ENCODE data around the gene SDK1. TPM values are rescaled to one million over a fixed set of nuclear protein-coding genes. Genes with fewer than 3 reads are reported as not detected.
A peak's percentile ranks its signal among the peaks of the same experiment; 100 is the strongest.

Gene SDK1
- total RNA-seq, 1 donor from 2014 or later = 37.6 TPM

GRCh38 chr7:4000139-4000538 lies 699.1 kb downstream of the SDK1 start:
- H3K4me3 Mint-ChIP-seq (ENCODE audit: low read depth) = no peak overlapping the region
- H3K27ac Mint-ChIP-seq = no peak overlapping the region
- H3K27me3 Mint-ChIP-seq = no peaks in the 10 kb centered on the region
- peaks cover 3% of the 10 kb centered on the region for H3K4me1 Mint-ChIP-seq (ENCODE audit: low read depth)
- H3K36me3 Mint-ChIP-seq (ENCODE audit: insufficient read depth) = peaks cover 2% of the 10 kb centered on the region
- H3K9me3 Mint-ChIP-seq (ENCODE audit: low read depth) = no peaks in the 10 kb centered on the region
- TF ChIP-seq, protein P1, sequence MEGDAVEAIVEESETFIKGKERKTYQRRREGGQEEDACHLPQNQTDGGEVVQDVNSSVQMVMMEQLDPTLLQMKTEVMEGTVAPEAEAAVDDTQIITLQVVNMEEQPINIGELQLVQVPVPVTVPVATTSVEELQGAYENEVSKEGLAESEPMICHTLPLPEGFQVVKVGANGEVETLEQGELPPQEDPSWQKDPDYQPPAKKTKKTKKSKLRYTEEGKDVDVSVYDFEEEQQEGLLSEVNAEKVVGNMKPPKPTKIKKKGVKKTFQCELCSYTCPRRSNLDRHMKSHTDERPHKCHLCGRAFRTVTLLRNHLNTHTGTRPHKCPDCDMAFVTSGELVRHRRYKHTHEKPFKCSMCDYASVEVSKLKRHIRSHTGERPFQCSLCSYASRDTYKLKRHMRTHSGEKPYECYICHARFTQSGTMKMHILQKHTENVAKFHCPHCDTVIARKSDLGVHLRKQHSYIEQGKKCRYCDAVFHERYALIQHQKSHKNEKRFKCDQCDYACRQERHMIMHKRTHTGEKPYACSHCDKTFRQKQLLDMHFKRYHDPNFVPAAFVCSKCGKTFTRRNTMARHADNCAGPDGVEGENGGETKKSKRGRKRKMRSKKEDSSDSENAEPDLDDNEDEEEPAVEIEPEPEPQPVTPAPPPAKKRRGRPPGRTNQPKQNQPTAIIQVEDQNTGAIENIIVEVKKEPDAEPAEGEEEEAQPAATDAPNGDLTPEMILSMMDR (IDR thresholded peaks at IDR 0.05; ENCODE audit: unreplicated experiment) = no peak
- no peak for DNase-seq (ENCODE audit: low spot score, unreplicated experiment)

DNA sequence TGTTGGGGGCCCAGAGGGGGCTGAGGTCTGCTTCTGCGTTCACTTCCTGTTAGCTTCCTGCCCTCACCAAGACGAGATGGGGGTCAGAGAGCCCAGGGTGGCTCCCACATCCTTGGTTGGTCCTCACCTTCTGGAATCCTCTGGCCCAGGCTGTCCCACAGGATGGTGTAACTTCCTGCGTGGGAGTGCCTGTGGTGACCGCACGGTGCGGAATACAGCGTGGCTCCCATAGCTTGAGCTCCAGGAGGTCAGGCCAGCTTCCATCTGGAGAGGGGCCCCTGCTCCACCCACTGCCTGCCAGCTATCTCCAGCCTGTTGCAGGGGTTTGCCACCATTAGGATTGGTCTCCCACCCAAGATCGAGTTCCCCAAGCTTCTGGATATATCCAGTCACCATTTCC lies 699.9 kb downstream of the SDK1 start:
- TF ChIP-seq, protein P1 (IDR thresholded peaks at IDR 0.05; ENCODE audit: unreplicated experiment) = no peak
- Mint-ChIP-seq H3K36me3 (ENCODE audit: insufficient read depth) (peaks cover 2% of the 10 kb centered on the region), H3K27me3 (no peaks in the 10 kb centered on the region), H3K9me3 (ENCODE audit: low read depth) (no peaks in the 10 kb centered on the region), H3K4me3 (ENCODE audit: low read depth) (no peak overlapping the region), H3K4me1 (ENCODE audit: low read depth) (peaks cover 4% of the 10 kb centered on the region), H3K27ac (no peak overlapping the region)
- DNase-seq (ENCODE audit: low spot score, unreplicated experiment) = no peak

DNA sequence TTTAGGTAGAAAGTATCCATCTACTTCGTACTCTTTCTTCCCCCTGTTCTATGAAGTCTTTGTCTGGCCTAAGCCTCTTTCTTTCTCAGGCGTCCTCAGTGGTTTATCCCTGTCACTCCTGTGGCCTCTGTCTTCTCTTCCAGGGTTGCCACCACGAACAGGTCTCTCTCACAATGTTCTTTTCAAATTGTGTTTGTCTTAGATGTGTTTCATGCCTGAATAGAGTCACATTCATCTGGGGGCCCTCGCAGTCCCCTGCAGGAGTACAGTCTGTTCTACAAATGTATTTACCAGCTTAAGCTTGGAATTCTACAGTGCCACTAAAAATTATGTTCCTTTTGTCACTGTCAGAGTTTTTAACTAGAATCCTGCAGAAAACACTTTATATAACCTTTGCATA lies 700.7 kb downstream of the SDK1 start:
- Mint-ChIP-seq H3K9me3 (ENCODE audit: low read depth) (no peaks in the 10 kb centered on the region), H3K27ac (peak overlapping the region; percentile 57), H3K4me1 (ENCODE audit: low read depth) (peaks cover 10% of the 10 kb centered on the region), H3K36me3 (ENCODE audit: insufficient read depth) (peaks cover 2% of the 10 kb centered on the region), H3K27me3 (no peaks in the 10 kb centered on the region), H3K4me3 (ENCODE audit: low read depth) (no peak overlapping the region)
- TF ChIP-seq, protein P1 (IDR thresholded peaks at IDR 0.05; ENCODE audit: unreplicated experiment) = no peak
- DNase-seq (ENCODE audit: low spot score, unreplicated experiment) = no peak

GRCh38 chr7:4003503-4003902 lies 702.5 kb downstream of the SDK1 start:
- Mint-ChIP-seq H3K36me3 (ENCODE audit: insufficient read depth) (peaks cover 3% of the 10 kb centered on the region), H3K27me3 (no peaks in the 10 kb centered on the region), H3K9me3 (ENCODE audit: low read depth) (peaks cover 3% of the 10 kb centered on the region), H3K4me1 (ENCODE audit: low read depth) (peaks cover 17% of the 10 kb centered on the region), H3K4me3 (ENCODE audit: low read depth) (no peak overlapping the region), H3K27ac (no peak overlapping the region)
- TF ChIP-seq, protein P1 (IDR thresholded peaks at IDR 0.05; ENCODE audit: unreplicated experiment) = no peak
- no peak for DNase-seq (ENCODE audit: low spot score, unreplicated experiment)

GRCh38 chr7:4006687-4007086 lies 705.6 kb downstream of the SDK1 start:
- H3K4me1 Mint-ChIP-seq (ENCODE audit: low read depth) = peaks cover 16% of the 10 kb centered on the region
- peak overlapping the region; percentile 93 for H3K27ac Mint-ChIP-seq
- TF ChIP-seq, protein P1 (IDR thresholded peaks at IDR 0.05; ENCODE audit: unreplicated experiment) = no peak
- H3K4me3 Mint-ChIP-seq (ENCODE audit: low read depth) = no peak overlapping the region
- peak; percentile 37 for DNase-seq (ENCODE audit: low spot score, unreplicated experiment)
- H3K27me3 Mint-ChIP-seq = no peaks in the 10 kb centered on the region
- peaks cover 5% of the 10 kb centered on the region for H3K36me3 Mint-ChIP-seq (ENCODE audit: insufficient read depth)
- H3K9me3 Mint-ChIP-seq (ENCODE audit: low read depth) = peaks cover 3% of the 10 kb centered on the region
